Heart right ventricle (tissue), 16 donors: Measurements from ENCODE around the gene SCN7A. TPM values are rescaled to one million over a fixed set of nuclear protein-coding genes. Genes with fewer than 3 reads are reported as not detected.

ENCODE experiments used
- ATAC-seq, 8 donors: fragments of 200-7000 bp; cut with Tn5 transposase; one replicate each; pipeline ENCODE4 v1.9.1; 2020; ENCODE audit warnings: mild to moderate bottlenecking in 8 of 8, moderate library complexity in 8 of 8, moderate number of reproducible peaks in 1 of 8
- DNase-seq, 2 donors: peaks; one replicate each; pipeline ENCODE4 v3.0.0-alpha.2; 2020
- H3K27ac ChIP-seq, 10 donors: fragments of 200-600 bp; sonication (generic) in 2 of 10; one replicate each; pipeline versions ENCODE4 v1.5.0 to v1.8.0; 2020 to 2022; ENCODE audit warnings: mild to moderate bottlenecking in 3 of 10
- H3K27me3 ChIP-seq, 7 donors: fragments of 200-600 bp; one replicate each; pipeline ENCODE4 v1.8.0; 2021 to 2022; ENCODE audit warnings: mild to moderate bottlenecking in 2 of 7
- H3K36me3 ChIP-seq, 9 donors: fragments of 200-600 bp; sonication (generic) in 1 of 9; one replicate each; pipeline versions ENCODE4 v1.5.0 to v1.8.0; 2020 to 2022; ENCODE audit warnings: mild to moderate bottlenecking in 2 of 9
- H3K4me1 ChIP-seq, 9 donors: fragments of 200-600 bp; sonication (generic) in 1 of 9; one replicate each; pipeline versions ENCODE4 v1.5.0 to v1.8.0; 2020 to 2022; ENCODE audit warnings: mild to moderate bottlenecking in 4 of 9
- H3K4me3 ChIP-seq, 10 donors: fragments of 200-600 bp; sonication (generic) in 2 of 10; one replicate each; pipeline versions ENCODE4 v1.5.0 to v1.8.0; 2020 to 2022; ENCODE audit warnings: mild to moderate bottlenecking in 7 of 10, moderate library complexity in 2 of 10
- H3K9me3 ChIP-seq, 11 donors: fragments of 200-600 bp in 10 of 11; sonication (generic) in 2 of 11; one replicate each; pipeline versions ENCODE4 v1.5.0 to v1.8.0; 2013 to 2022; ENCODE audit warnings: mild to moderate bottlenecking in 2 of 11, control low read depth in 1 of 11, moderate library complexity in 1 of 11
- CTCF ChIP-seq, 9 donors: fragments of 200-600 bp; sonication (generic) in 2 of 9; IDR thresholded peaks; one replicate each; pipeline versions ENCODE4 v1.5.0 to v1.8.0; 2021 to 2022; ENCODE audit warnings: antibody characterized with exemption in 9 of 9, mild to moderate bottlenecking in 5 of 9, moderate library complexity in 1 of 9
- WGBS, 2 donors: extraction: QIAGEN DNeasy Blood & Tissue Kit; methylation state at CpG; one replicate each; pipeline ENCODE4 v1.1.7; 2013; ENCODE audit warnings: inconsistent platforms in 1 of 2; 5-methylcytosine and 5-hydroxymethylcytosine counted together
- intact Hi-C, 10 donors: fragments of 100-400 bp; cut with DNase I; formaldehyde crosslinking; loops; one replicate each; pipeline versions ENCODE4 v1.11.1 to v1.14.2; 2022
- polyA plus RNA-seq, 2 donors: library from polyadenylated mRNA; stranded (reverse); fragments of 200-250 nt; gene quantifications; one replicate each; pipeline ENCODE4 v1.2.3, GENCODE V29; 2013
- total RNA-seq, 10 donors: library from RNA; stranded (reverse); fragmentation: NEBNext Ultra II Directional in 3 of 10; extraction: Animal tissue kit (Norgen Biotek cat#: 25700) in 3 of 10; gene quantifications; one replicate each; pipeline versions ENCODE4 v1.2.1 to v1.2.4, GENCODE V29; 2021 to 2023
- donor health status: Arrhythmogenic right ventricular cardiomyopathy.
- donor health status: ischemic (EF 13 %, LVEDD 7.1; RV severe dilation, severe dysfunction).
- donor health status: healthy with polysubstance abuse.
- donor health status: DM: no; HTN: yes; CAD: no.
- donor health status: DM: no; HTN: no; CAD: no.
- donor health status: ischemic (EF 25% LVEDD 6.9; RV normal size, moderate dysfunction).
- donor health status: ischemic (EF 25% LVEDD 5.7; RV mildly dilated, moderate dysfunction).
- donor health status: healthy.
- donor health status: DM: yes; HTN: yes; CAD: no.
- donor health status: Ischemic cardiomyopathy.
- donor health status: ischemic (EF 35%, LVEDD 5.7; RV mildly dilated, moderate dysfunction).
- donor health status: nonischemic (EF 11% LVEDD 7.7; RV severe dilation, severe dysfunction).
- donor health status: DM: yes; HTN: yes; CAD: no.
- donor health status: PGD.
- donor health status: ischemic (EF 29% LVEDD 5.4; RV normal size, mild dysfunction).
- donor health status: nonischemic (EF 23%, LVEDD 6.1; RV moderate dilation, normal function).

The SCN7A gene
- total and polyA plus RNA-seq, 12 donors: 2.4 to 31.2 (median 15.4) TPM

GRCh38 chr2:166451468-166451867, 42.6 kb downstream of the SCN7A start:
- intact Hi-C loops: no loop called here
- Histone ChIP-seq H3K27ac (no peak overlapping the region), H3K36me3 (peaks cover 0 to 40% (median 0%) of the 10 kb centered on the region in 9 donors), H3K9me3 (peaks cover 0 to 5% (median 0%) of the 10 kb centered on the region in 11 donors), H3K4me3 (no peak overlapping the region), H3K27me3 (no peaks in the 10 kb centered on the region), H3K4me1 (no peaks in the 10 kb centered on the region)
- no peak for ATAC-seq
- 84 to 89% methylated on average over 1 of the region's 1 CpG for WGBS, 2 donors
- TF ChIP-seq CTCF (IDR thresholded peaks at IDR 0.05): no peak
- no peak for DNase-seq

GRCh38 chr2:166449439-166449838, 44.6 kb downstream of the SCN7A start:
- 61 to 66% methylated on average over 1 of the region's 1 CpG for WGBS, 2 donors
- no peak overlapping the region for H3K4me3 ChIP-seq
- DNase-seq (no peak), ATAC-seq (no peak)
- H3K36me3 ChIP-seq: peaks cover 0 to 34% (median 0%) of the 10 kb centered on the region in 9 donors
- H3K27me3 ChIP-seq: no peaks in the 10 kb centered on the region
- intact Hi-C loops: no loop called here
- no peaks in the 10 kb centered on the region for H3K4me1 ChIP-seq
- no peak overlapping the region for H3K27ac ChIP-seq
- H3K9me3 ChIP-seq: no peaks in the 10 kb centered on the region
- no peak for TF ChIP-seq CTCF (IDR thresholded peaks at IDR 0.05)

- no peak for TF ChIP-seq CTCF (IDR thresholded peaks at IDR 0.05)
These were observed 45.9 kb downstream of the SCN7A start for GRCh38 chr2:166448106-166448505.

GRCh38 chr2:166444306-166444705, 49.7 kb downstream of the SCN7A start:
- no peak for ATAC-seq
- intact Hi-C loops: no loop called here
- no peaks in the 10 kb centered on the region for H3K9me3 ChIP-seq
- no peak for DNase-seq
- H3K27me3 ChIP-seq: no peaks in the 10 kb centered on the region
- H3K36me3 ChIP-seq: peaks cover 0 to 61% (median 0%) of the 10 kb centered on the region in 9 donors
- no peak overlapping the region for H3K27ac ChIP-seq
- TF ChIP-seq CTCF (IDR thresholded peaks at IDR 0.05): no peak
- H3K4me3 ChIP-seq: no peak overlapping the region
- no peaks in the 10 kb centered on the region for H3K4me1 ChIP-seq

More at GRCh38 chr2:166448106-166448505, 45.9 kb downstream of the SCN7A start:
- Histone ChIP-seq H3K4me1 (no peaks in the 10 kb centered on the region), H3K9me3 (no peaks in the 10 kb centered on the region), H3K27ac (no peak overlapping the region), H3K4me3 (no peak overlapping the region), H3K27me3 (no peaks in the 10 kb centered on the region), H3K36me3 (peaks cover 0 to 38% (median 0%) of the 10 kb centered on the region in 9 donors)
- intact Hi-C loops: no loop called here
- DNase-seq (no peak), ATAC-seq (no peak)
